ENCODE data around the gene ITGA7.

Gene ITGA7

GRCh38 chr12:55744340-55745030, 36.8 kb upstream of the ITGA7 start:
- TF ChIP-seq CTCF (IDR thresholded peaks at IDR 0.05; ENCODE audit: borderline replicate concordance, insufficient read depth, low read depth, low read length) = no peak
- peak overlapping the region; percentile 84 for H3K4me3 ChIP-seq (ENCODE audit: low read depth, low read length)

- peak overlapping the region; percentile 84 for H3K4me3 ChIP-seq (ENCODE audit: low read depth, low read length)
- 0 out of 2 replicates have a peak, but pooled peaks have one; percentile 2 for TF ChIP-seq CTCF (IDR thresholded peaks at IDR 0.05; ENCODE audit: borderline replicate concordance, insufficient read depth, low read depth, low read length)
These were observed 36.0 kb upstream of the ITGA7 start for GRCh38 chr12:55743406-55744339.

DNA sequence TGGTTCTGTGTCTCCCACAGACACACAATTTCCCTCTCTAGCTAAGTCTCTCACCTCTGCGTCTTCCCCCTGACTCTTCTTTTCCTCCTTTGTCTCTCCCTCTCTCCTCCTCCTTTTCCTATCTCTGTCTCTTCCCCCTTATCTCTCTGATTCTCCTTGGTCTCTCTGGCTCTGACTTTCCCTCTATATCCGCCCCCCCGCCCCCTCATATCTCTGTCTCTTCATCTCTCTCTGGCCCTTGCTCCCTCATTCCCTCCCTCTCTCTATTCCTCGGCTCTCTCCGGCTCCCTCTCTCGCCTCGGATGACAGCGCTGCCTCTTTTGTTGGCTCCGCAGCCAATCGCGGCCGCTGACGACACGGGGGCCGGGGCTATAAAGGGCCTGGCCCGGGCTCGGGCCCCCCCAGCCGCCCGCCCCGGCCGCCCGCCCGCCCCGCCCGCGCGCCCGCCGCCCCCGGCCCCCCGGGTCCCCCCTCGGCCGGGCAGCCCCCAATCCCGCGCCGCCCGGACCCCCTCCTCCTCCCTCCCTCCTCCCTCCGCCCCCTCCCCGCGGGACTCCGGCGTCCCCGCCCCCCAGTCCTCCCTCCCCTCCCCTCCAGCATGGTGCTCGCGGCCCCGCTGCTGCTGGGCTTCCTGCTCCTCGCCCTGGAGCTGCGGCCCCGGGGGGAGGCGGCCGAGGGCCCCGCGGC, 35.2 kb upstream of the ITGA7 start, which contains the start of gene GDF11:
TSS of gene GDF11 (plus strand) at position 404 of the 687 bp plus-strand sequence. CDS start at position 599, 195 bp downstream.
- H3K4me3 ChIP-seq (ENCODE audit: low read depth, low read length) = peak within 1 kb of the TSS; percentile 84
- no peak for TF ChIP-seq CTCF (IDR thresholded peaks at IDR 0.05; ENCODE audit: borderline replicate concordance, insufficient read depth, low read depth, low read length)

DNA sequence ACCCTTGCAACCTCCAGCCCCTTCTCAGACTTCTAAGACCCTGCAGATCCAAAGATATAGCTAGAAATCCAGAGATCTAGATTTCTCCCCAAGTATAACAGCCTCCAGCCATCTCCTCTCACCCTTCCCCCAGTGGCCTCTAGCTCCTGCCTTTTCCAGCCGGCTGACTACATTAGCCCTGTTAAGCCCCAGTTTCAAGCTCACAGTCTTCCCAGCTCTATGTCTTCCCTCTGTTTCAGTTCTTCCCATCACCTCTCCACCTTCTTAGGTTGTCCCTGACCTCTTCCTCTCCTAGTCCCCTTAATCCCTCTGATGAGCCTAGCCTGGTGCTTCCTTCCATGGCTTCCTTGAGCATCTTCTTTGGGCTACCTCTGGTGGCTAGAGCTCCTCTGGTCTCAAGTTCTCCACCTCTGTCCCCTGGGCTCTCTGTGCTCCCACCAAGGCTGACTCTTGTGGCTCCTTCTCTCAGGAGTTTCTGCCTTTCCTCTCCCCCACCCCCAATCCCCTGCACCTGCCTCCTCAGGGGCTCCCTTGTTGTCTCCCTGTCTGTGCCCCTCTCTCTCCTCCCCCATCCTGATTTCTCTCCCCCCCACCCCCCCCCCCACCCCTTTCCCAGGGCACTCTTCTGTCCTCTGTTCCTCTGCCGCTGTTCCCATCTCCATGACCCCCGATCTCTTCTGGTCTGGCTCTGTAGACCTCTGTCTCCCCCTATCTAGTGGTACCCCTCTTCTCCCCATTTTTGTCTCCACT, 34.4 kb upstream of the ITGA7 start:
- H3K4me3 ChIP-seq (ENCODE audit: low read depth, low read length) = peak overlapping the region; percentile 40

GRCh38 chr12:55739025-55739378, 31.3 kb upstream of the ITGA7 start:
- H3K4me3 ChIP-seq (ENCODE audit: low read depth, low read length) = no peak overlapping the region
- TF ChIP-seq CTCF (IDR thresholded peaks at IDR 0.05; ENCODE audit: borderline replicate concordance, insufficient read depth, low read depth, low read length) = no peak

More for the DNA sequence above, 34.4 kb upstream of the ITGA7 start:
- no peak for TF ChIP-seq CTCF (IDR thresholded peaks at IDR 0.05; ENCODE audit: borderline replicate concordance, insufficient read depth, low read depth, low read length)

Measured in GM12875 (cell line).